Right lobe of liver (tissue), 4 donors: ENCODE data around the gene RPL18.

Experiments used
- CTCF ChIP-seq, 4 donors: fragments of 200-600 bp in 3 of 4; fragments of 450-650 bp in 1 of 4; IDR thresholded peaks; one replicate each; pipeline versions ENCODE4 v1.5.1 to v1.8.0; 2016 to 2022; ENCODE audit warnings: antibody characterized with exemption in 4 of 4, mild to moderate bottlenecking in 2 of 4
- POLR2A ChIP-seq: fragments of 450-650 bp; IDR thresholded peaks from one replicate; pipeline ENCODE4 v1.6.1; 2017; ENCODE audit warnings: antibody characterized with exemption, mild to moderate bottlenecking
- donor health status: DM: no; HTN: no; CAD: no.
- donor health status: DM: no; HTN: no; CAD: no.
- donor health status: DM: no; HTN: yes; CAD: no.

- TF ChIP-seq POLR2A (no peak), CTCF (IDR thresholded peaks at IDR 0.05) (no peak)
Observed at GRCh38 chr19:48598996-48599700, 19.8 kb downstream of the RPL18 start.
